Stimulated activated CD4-positive, alpha-beta T cell treated with anti-CD3 and anti-CD28 coated beads, Interleukin-12 subunit alpha, Interleukin-12 subunit beta, amount 100 ng/mL, for 4 hours (primary cell): ENCODE data around the gene HSPB7.
"Not testable (repeated sequence)": the region's sequence is repeated elsewhere in the genome, so short reads cannot be mapped to it uniquely, and the experiment has no call there.

ENCODE experiments used
- DNase-seq: peaks from one replicate; pipeline ENCODE4 v3.0.0-alpha.2; 2020

HSPB7 gene

GRCh38 chr1:16017461-16018303 lies at the start of gene HSPB7:
Gene HSPB7 (minus strand): TSS chr1:16018043. CDS start chr1:16017963, 80 bp downstream.
- no peak for DNase-seq

DNA sequence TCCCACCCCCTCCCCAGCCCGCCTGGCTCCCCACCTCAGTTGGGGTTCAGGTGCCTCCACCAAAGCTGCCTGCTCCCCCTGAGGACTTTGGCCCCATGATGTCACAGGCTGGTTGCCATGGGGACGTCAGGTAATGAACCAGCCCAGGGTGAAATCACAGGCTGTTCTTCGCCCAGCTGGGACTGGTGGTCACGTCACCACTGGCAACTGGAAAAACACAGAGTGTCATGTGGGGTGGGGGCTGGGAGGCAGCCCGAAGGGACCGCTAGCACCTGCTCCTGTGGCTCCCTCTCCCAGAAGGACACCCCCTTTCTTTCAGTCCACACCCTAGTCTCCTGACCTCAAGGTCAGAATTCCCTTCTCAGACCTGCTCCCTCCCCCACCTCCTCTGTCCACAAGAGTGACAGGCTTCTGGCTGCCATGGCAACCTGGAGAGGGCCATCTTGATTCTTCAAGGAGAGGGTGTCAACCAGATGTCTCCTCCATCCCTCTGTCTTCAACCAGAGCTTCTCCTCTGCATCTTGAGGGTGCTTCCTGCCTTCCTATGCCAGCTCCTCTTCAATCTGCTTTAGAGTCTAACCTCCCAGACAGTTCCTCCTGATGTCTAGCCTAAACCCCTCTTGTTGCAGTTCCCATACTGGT lies 49.4 kb upstream of the HSPB7 start:
- DNase-seq, result no peak

GRCh38 chr1:16066245-16066644 lies 48.4 kb upstream of the HSPB7 start:
- no peak for DNase-seq

- DNase-seq, result no peak
Observed at GRCh38 chr1:16065269-16065576, 47.4 kb upstream of the HSPB7 start.

DNA sequence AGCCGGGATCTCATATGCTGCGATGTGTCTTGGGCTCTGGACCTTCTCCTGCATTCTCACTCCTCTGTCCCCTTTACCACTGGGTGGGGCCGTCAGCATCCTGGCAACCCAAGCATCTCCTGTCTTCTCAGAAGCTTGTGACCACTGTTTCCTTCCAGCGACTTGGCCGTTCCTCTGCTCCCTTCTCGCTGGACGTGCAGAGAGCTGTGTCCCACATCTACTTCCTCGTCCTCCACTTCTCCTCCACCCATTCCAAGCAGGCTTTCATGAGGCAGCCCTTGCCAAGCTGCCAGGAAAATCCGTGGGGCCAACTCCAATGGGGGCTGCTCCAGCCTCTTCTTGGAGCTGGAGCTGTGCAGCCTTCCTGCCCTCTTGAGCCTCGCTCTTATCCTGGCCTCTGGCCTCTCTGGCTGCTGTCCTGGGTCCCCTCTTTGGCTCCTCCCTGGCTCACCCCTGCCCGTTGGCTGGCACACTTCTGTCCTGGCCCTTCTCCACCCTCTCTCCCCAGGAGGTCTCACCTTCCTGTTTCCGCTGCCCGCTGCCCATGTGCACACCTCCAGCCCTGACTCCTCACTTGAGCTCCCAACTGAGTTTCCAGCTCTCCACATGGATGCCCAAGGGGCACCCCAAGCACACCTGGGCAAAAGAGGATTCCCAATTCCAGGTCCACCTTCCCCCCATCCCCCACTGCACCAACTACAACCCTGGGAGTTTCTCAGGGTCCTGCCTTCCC lies 46.9 kb upstream of the HSPB7 start:
- no peak for DNase-seq

DNA sequence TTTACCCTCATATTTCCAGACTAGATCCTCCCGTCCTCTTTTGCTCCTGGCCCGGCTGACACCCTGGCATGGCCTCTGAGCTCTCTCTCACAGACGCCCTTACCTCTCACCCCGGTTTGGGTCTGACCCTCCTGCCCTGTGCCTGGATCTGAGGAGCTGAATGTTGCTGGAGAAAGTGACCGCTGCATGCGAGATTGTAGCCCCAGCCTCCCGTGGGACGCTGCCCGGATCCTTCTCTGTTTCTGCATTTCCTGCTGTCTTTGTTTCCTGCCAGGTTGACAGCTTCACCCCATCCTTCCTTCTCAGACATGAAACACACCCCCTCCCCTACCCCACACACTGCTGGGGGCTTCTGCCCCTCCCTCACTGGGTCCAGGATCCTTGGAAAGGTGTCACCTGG lies 46.1 kb upstream of the HSPB7 start:
- DNase-seq, result no peak

- DNase-seq, result no peak
Observed at GRCh38 chr1:16063226-16063829, 45.5 kb upstream of the HSPB7 start.

DNA sequence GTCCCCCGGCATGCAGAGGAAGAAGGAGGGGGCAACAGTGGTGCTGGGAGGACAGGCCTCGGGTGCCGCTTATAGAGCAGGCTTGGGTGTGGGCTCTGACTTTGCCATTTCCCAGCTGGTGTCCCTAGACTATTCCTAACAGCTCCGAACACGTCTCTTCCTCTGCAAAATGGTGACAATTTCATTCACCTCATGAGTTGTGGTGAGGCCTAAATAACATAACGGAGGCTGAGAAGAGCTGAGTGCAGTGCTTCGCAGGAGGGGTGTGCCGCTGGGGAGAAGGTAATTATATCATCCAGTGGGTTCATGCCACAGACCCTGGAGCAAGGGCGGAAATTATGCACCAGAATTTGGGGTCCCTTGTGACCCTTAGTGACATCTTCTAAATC lies 44.8 kb upstream of the HSPB7 start:
- DNase-seq, result not testable (repeated sequence)

DNA sequence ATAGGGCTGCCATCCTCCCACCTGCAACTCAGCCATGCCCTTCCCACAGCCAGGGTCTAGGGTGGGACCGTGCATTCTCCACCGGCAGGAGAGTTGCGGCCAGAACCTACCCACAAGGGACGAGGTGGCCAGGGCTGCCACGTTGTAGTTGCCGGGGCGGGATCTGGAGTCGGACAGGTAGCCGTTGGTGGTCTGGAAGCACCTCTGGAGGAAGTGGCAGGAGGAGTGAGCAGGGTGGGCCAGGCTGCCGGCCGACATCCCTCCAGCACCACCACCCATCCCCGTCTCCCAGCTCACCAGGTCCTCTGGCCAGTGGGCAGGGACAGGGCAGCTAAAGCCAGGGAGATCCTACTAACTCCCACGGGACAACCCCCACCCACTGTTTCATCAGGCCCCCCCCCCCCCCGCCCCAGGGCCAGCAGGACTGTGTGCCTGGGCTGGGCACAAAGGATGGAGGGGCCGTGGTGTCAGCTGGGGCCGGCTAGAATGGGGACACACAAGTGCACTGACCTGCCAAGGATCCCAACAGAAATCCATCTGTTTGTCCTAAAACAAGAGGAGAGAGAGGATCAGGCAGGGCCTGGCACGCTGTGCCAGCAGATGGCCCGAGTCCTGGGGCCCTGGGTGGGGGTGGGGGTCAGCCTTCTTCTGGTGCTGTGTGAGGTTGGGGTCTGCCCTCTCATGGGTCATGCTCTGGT lies 44.3 kb upstream of the HSPB7 start:
- DNase-seq, result not testable (repeated sequence)

- DNase-seq, result no peak
Observed at GRCh38 chr1:16061266-16061665, 43.4 kb upstream of the HSPB7 start.

GRCh38 chr1:16058394-16059120 lies 40.7 kb upstream of the HSPB7 start:
- DNase-seq, result not testable (repeated sequence)

- DNase-seq, result not testable (repeated sequence)
Observed at GRCh38 chr1:16057314-16057915, 39.6 kb upstream of the HSPB7 start.

DNA sequence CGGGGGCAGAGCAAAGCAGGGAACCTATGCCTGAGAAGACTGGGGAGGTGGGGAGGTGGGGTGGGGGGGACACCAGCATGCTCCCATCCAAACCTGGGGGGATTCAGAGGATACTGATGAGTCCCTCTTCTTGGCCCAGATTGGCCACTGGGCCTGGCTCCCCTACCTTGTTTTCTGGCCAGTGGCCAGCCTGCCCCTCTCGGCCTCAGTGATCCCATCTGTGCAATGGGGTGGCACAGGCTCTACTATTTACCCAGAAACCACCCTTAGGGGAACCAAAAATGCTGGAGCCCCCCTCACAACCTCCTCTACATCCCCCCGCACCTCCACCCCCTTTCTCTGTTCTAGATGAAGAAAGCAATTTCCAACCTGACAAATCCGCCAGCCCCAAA lies 38.7 kb upstream of the HSPB7 start:
- DNase-seq, result not testable (repeated sequence)

GRCh38 chr1:16055613-16056520 lies 38.0 kb upstream of the HSPB7 start:
- peak; percentile 87 for DNase-seq

- no peak for DNase-seq
Observed at GRCh38 chr1:16054598-16055540, 37.0 kb upstream of the HSPB7 start.

GRCh38 chr1:16053781-16054502 lies 36.1 kb upstream of the HSPB7 start:
- DNase-seq, result no peak

DNA sequence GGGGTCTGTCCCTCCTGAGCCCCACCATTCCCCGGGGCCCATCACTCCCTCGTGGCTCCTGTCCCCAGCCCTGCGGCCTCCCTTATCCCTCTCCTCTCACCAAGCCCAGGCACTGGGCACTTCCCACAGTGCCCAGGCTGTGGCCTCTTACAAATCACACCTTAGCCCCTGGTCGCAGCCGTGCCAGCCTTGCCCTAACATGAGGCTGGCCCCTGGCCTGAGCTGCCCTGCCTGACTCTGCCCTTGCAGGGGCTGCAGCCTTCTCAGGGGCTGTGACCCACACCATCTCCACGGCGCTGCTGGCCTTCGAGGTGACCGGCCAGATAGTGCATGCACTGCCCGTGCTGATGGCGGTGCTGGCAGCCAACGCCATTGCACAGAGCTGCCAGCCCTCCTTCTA lies 34.1 kb upstream of the HSPB7 start:
- DNase-seq, result not testable (repeated sequence)

GRCh38 chr1:16051039-16051438 lies 33.2 kb upstream of the HSPB7 start:
- no peak for DNase-seq

DNA sequence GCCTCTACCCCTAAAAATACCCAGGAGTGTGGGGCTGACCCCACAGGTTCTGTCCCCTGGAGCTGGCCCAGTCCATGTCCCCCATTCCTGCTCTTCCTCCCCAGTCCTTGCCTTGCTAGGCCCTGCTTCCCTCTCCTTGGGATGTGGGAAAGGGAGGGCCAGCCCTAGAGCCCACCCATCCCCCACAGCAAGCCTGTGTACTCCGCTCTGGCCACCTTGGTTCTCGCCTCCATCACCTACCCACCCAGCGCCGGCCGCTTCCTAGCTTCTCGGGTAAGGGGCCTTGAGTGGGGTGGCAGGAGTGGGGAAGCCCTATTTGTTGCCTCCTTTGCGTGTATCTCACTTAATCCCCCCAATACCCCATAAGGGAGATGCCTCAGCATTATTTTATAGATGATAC lies 32.5 kb upstream of the HSPB7 start:
- DNase-seq, result no peak
